ENCODE data around the gene CELF1. TPM values are rescaled to one million over a fixed set of nuclear protein-coding genes. Genes with fewer than 3 reads are reported as not detected.

The CELF1 gene
- total RNA-seq, 1 donor from 2014 or later, result 88.6 TPM

DNA sequence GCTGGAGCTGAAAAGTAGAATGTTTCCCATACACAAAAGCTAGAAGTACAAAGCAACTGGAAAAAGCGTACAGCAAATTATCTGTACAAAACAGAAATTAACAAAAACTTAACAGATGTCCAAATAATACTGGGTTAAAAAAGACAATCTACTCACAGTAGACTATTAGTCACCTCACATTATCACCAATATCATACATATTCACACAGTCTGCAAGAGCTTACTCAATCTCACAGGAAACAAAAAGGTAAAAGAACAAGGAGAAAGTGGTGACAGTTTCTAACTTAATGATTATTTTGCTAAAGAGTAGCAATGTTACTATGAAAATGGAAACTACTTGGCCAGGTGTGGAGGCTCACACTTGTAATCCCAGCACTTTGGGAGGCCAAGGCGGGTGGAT is 11.9 kb downstream of the CELF1 start:
- TF ChIP-seq, protein P1, sequence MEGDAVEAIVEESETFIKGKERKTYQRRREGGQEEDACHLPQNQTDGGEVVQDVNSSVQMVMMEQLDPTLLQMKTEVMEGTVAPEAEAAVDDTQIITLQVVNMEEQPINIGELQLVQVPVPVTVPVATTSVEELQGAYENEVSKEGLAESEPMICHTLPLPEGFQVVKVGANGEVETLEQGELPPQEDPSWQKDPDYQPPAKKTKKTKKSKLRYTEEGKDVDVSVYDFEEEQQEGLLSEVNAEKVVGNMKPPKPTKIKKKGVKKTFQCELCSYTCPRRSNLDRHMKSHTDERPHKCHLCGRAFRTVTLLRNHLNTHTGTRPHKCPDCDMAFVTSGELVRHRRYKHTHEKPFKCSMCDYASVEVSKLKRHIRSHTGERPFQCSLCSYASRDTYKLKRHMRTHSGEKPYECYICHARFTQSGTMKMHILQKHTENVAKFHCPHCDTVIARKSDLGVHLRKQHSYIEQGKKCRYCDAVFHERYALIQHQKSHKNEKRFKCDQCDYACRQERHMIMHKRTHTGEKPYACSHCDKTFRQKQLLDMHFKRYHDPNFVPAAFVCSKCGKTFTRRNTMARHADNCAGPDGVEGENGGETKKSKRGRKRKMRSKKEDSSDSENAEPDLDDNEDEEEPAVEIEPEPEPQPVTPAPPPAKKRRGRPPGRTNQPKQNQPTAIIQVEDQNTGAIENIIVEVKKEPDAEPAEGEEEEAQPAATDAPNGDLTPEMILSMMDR (IDR thresholded peaks at IDR 0.05; ENCODE audit: borderline replicate concordance), result no peak
- Histone ChIP-seq H3K27ac (replicated peaks) (no peak overlapping the region), H3K4me1 (peaks cover 84% of the 10 kb centered on the region), H3K9me3 (replicated peaks) (no peaks in the 10 kb centered on the region), H3K36me3 (peaks cover 3% of the 10 kb centered on the region), H3K27me3 (ENCODE audit: low read depth) (no peaks in the 10 kb centered on the region), H3K4me3 (no peak overlapping the region)
- DNase-seq, result no peak
- intact Hi-C loops (cut with micrococcal nuclease), result no loop called here

DNA sequence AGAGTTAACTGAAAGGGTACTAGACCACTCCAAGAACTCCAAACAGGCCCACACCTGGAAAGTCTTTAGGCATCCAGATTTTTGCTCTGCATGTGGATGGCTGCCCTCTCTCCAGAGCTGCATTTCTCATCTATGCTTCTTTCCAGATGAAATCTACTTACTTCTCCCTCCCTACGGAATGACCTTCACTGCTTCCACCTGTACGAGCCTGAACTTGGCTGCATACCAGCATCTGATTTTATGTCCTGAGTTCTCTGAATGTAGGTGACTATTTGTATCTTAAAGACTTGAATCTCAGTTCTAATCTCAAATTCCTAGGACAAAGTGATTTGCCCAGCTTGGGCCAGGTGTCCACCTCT is 13.3 kb downstream of the CELF1 start:
- intact Hi-C loops (cut with micrococcal nuclease), result no loop called here
- TF ChIP-seq, protein P1 (IDR thresholded peaks at IDR 0.05; ENCODE audit: borderline replicate concordance), result no peak
- Histone ChIP-seq H3K4me3 (no peak overlapping the region), H3K4me1 (peaks cover 87% of the 10 kb centered on the region), H3K27me3 (ENCODE audit: low read depth) (no peaks in the 10 kb centered on the region), H3K9me3 (replicated peaks) (no peaks in the 10 kb centered on the region), H3K27ac (replicated peaks) (peak overlapping the region; percentile 28), H3K36me3 (peaks cover 5% of the 10 kb centered on the region)
- DNase-seq, result no peak

DNA sequence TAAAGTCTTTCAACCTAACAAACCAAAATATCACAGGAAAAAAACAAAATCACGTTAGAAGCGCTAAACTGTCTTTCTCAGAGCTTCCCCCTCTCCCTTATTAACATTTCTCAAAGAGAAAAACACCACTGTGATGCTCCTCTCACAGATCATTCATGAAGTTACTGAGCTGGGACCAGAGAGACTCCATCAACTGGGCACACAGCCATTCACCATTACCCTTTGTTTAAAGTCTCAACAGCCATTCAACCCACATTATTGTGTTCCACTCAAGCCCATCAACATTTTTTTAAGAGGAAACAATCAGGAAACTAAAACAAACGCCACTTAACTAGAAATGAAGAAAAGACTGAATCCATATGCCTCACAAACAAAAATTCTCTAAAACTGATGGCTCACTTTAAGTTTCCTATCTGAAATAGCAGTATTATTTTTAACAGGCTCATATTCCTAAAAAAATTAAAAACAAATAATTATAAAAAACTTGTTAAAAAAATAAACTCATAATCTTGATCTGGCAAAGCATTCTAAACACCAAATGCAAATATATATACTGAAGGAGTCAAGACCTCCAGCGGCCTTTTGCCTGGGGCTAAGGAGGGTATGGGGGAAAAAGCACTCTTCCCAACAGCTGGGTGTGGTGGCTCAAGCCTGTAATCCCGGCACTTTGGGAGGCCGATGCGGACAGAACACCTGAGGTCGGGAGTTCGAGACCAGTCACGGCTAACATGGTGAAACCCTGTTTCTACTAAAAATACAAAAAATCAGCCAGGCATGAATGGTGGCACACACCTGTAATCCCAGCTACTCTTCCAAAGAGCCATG is 14.0 kb downstream of the CELF1 start:
- no peaks in the 10 kb centered on the region for H3K27me3 ChIP-seq (ENCODE audit: low read depth)
- TF ChIP-seq, protein P1 (IDR thresholded peaks at IDR 0.05; ENCODE audit: borderline replicate concordance), result no peak
- peak overlapping the region; percentile 28 for H3K27ac ChIP-seq (replicated peaks)
- H3K4me1 ChIP-seq, result peaks cover 87% of the 10 kb centered on the region
- H3K36me3 ChIP-seq, result peaks cover 5% of the 10 kb centered on the region
- no peaks in the 10 kb centered on the region for H3K9me3 ChIP-seq (replicated peaks)
- intact Hi-C loops (cut with micrococcal nuclease), result no loop called here
- no peak overlapping the region for H3K4me3 ChIP-seq
- no peak for DNase-seq

DNA sequence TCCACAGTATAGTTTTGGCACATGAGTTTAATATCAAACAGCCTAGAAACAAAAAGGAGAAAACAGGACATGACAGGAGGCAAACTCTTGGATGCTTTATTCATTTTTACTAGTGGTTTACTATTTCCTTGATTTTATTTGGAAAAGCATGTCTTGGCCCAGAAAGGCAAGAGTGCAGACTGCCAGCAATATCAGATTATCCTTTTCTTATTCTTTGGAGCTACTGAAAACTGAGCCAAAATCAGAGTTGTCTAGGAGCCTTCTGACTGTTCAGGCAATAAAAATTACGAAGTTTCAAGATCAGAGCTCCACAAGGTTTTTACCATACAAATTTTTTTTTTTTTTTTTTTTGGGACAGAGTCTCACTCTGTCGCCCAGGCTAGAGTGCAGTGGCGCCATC is 16.0 kb downstream of the CELF1 start:
- Histone ChIP-seq H3K27me3 (ENCODE audit: low read depth) (no peaks in the 10 kb centered on the region), H3K4me1 (peaks cover 91% of the 10 kb centered on the region), H3K36me3 (peaks cover 5% of the 10 kb centered on the region), H3K4me3 (no peak overlapping the region), H3K9me3 (replicated peaks) (no peaks in the 10 kb centered on the region), H3K27ac (replicated peaks) (no peak overlapping the region)
- DNase-seq, result no peak
- intact Hi-C loops (cut with micrococcal nuclease), result no loop called here
- TF ChIP-seq, protein P1 (IDR thresholded peaks at IDR 0.05; ENCODE audit: borderline replicate concordance), result no peak

DNA sequence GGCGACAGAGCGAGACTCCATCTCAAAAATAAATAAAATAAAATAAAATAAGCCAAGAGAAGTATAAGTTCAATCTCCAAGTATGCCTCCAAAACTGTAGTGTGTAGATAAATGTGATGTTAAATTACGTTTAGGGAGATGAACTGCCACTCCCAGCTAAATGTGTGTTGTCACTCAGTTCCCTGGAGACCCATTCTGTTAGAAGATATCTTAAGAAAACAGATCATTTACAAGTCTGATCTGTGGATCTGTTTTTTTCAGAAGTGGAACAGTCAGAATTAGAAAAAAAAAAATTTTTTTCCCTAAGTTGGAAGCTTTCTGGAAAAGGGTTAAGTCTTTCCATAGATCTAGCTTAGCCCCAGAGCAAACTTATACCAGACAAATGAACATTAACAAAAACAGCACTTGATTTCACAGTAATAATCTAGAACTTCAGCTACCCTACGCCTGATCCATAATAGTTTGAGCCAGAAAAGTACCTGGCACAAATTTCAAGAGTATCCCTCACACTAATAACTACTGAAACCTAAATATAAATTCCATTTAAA is 18.2 kb downstream of the CELF1 start:
- Histone ChIP-seq H3K27ac (replicated peaks) (no peak overlapping the region), H3K4me3 (no peak overlapping the region), H3K27me3 (ENCODE audit: low read depth) (no peaks in the 10 kb centered on the region), H3K9me3 (replicated peaks) (no peaks in the 10 kb centered on the region), H3K4me1 (peaks cover 91% of the 10 kb centered on the region), H3K36me3 (peaks cover 5% of the 10 kb centered on the region)
- TF ChIP-seq, protein P1 (IDR thresholded peaks at IDR 0.05; ENCODE audit: borderline replicate concordance), result no peak
- DNase-seq, result no peak
- intact Hi-C loops (cut with micrococcal nuclease), result no loop called here
